ENCODE measurements around the gene MAML3.

DNA sequence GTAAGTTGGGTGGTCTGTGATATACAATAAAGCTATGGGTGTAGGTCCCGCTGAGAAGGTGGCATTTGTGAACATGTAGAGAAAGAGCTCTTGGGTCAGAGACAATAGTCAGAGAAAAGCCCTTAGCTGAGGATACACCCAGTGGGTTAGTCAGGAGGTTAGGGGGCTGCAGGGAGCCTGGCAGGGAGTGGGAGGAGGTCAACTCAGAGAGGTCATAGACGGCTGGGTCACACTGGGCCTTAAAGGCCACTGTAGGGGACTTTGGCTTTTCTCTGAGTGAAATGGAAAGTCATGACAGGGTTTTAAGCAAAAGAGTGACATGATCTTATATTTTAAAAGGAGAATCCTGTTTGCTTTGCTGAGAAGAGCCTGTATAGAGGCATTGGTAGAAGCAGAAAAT, 471.7 kb downstream of the MAML3 start:
- TF ChIP-seq, protein P1, sequence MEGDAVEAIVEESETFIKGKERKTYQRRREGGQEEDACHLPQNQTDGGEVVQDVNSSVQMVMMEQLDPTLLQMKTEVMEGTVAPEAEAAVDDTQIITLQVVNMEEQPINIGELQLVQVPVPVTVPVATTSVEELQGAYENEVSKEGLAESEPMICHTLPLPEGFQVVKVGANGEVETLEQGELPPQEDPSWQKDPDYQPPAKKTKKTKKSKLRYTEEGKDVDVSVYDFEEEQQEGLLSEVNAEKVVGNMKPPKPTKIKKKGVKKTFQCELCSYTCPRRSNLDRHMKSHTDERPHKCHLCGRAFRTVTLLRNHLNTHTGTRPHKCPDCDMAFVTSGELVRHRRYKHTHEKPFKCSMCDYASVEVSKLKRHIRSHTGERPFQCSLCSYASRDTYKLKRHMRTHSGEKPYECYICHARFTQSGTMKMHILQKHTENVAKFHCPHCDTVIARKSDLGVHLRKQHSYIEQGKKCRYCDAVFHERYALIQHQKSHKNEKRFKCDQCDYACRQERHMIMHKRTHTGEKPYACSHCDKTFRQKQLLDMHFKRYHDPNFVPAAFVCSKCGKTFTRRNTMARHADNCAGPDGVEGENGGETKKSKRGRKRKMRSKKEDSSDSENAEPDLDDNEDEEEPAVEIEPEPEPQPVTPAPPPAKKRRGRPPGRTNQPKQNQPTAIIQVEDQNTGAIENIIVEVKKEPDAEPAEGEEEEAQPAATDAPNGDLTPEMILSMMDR (IDR thresholded peaks at IDR 0.05; ENCODE audit: poor library complexity): no peak
- no peak for TF ChIP-seq EZH2 (IDR thresholded peaks at IDR 0.05; ENCODE audit: borderline replicate concordance)
- TF ChIP-seq EZH2phosphoT487 (IDR thresholded peaks at IDR 0.05; ENCODE audit: low read depth, severe bottlenecking, unreplicated experiment): no peak

Measured in hepatocyte (in vitro differentiated cells).